ENCODE measurements around the gene ADAMTSL5.

The ADAMTSL5 gene

DNA sequence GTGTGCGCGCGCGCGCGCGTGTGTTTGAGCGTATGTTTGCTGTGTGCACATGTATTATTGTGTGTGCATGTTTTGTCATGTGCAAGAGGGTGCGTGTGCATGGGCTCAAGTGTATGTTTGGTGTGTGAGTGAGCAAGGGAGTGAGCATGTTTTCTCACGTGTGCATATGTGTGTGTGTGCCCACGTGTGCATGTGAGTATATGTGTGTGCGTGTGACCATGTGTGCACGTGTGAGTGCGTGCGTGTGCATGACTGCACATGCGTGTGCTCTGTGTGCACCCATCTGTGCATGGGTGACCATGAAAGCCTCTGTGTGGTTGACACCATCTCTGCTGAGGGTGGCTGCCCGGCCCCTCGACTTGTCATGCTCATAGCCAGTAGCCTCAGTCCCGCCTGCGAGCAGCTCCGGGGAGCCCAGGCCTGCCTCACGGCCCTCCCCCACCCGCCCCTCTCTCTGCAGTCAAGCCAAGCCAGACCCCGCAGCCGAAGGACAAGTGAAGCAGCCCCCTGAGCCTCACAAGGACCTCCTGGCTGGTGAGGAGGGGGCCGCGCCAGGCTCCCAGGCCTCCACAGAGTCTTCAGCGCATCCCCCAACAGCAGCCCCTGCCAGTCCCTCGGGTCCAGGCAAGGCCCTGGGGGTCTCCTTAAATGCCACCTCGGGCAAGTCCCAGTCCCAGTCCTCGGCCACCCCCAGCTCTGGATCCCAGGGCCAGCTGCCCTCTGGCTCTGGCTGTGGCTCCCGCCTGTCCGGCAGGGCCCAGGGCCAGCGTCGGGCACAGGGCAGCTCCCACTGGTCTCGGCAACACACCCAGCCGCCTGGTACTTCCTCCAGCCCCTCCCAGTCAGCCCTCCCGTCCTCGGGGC is 15.9 kb downstream of the ADAMTSL5 start:
- no peak for TF ChIP-seq ZFX (IDR thresholded peaks at IDR 0.05; ENCODE audit: borderline replicate concordance)
- TF ChIP-seq, protein P1, sequence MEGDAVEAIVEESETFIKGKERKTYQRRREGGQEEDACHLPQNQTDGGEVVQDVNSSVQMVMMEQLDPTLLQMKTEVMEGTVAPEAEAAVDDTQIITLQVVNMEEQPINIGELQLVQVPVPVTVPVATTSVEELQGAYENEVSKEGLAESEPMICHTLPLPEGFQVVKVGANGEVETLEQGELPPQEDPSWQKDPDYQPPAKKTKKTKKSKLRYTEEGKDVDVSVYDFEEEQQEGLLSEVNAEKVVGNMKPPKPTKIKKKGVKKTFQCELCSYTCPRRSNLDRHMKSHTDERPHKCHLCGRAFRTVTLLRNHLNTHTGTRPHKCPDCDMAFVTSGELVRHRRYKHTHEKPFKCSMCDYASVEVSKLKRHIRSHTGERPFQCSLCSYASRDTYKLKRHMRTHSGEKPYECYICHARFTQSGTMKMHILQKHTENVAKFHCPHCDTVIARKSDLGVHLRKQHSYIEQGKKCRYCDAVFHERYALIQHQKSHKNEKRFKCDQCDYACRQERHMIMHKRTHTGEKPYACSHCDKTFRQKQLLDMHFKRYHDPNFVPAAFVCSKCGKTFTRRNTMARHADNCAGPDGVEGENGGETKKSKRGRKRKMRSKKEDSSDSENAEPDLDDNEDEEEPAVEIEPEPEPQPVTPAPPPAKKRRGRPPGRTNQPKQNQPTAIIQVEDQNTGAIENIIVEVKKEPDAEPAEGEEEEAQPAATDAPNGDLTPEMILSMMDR (IDR thresholded peaks at IDR 0.05) = no peak
- no peak overlapping the region for H3K27ac ChIP-seq

DNA sequence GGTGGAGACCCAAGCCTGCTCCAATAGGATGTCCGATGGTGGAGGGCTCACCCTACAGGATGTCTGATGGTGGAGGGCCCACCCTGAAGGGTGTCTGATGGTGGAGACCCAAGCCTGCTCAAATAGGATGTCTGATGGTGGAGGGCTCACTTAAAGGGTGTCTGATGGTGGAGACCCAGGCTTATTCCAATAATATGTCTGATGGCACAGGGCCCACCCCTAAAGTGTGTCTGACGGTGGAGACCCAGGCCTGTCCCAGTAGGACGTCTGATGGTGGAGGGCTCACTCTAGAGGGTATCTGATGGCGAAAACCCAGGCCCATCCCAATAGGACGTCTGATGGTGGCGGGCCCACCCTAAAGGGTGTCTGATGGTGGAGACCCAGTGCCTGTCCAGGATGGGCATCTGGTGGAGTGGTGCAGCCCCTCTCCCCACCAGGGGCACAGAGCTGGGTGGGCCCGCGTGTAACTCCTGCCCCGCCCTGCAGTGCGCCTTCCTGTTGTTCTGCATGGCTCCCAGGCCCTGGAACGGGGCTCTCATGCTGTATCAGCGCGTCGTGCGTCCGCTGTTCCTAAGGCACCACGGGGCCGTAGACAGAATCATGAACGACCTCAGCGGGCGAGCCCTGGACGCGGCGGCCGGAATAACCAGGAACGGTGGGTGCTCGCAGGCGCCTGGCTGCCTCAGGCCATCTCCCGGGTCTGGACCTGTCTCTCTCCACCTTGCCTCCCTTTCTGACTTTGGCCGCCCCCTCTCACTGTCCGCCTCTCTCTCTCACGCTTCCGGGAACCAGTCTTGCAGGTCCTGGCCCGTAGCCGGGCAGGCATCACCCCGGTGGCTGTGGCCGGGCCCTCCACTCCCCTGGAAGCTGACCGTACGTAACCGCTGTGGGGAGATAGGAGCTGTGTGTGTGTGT is 16.8 kb downstream of the ADAMTSL5 start:
- no peak overlapping the region for H3K27ac ChIP-seq
- TF ChIP-seq, protein P1 (IDR thresholded peaks at IDR 0.05) = no peak
- TF ChIP-seq ZFX (IDR thresholded peaks at IDR 0.05; ENCODE audit: borderline replicate concordance) = no peak

DNA sequence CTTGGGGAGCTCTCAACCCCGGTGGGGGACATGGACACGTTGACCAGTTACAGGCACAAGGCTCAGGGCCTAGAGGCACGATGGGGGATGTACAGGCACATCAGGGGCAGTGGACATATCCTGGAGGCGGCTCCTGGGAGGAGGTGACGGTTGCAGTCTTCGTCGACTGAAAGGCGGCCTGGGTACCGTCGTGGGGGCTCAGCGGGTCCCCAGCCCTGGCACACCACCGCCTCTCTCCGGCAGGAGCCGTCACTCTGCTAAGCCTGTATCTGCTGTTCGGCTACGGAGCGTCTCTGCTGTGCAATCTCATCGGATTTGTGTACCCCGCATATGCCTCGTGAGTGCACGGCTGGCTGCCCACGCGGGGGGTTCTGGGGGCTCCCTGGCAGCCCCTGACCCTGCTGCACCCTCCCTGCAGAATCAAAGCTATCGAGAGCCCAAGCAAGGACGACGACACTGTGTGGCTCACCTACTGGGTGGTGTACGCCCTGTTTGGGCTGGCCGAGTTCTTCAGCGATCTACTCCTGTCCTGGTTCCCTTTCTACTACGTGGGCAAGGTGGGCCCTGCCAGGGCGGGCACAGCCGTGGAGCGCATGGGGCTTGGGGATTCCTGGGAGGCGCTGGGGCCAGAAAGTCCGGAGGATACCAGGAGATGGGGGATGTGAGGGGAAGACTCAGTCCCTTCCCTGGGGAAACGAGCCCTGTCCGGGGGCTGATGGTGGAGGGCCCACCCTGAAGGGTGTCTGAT is 17.6 kb downstream of the ADAMTSL5 start:
- no peak for TF ChIP-seq ZFX (IDR thresholded peaks at IDR 0.05; ENCODE audit: borderline replicate concordance)
- TF ChIP-seq, protein P1 (IDR thresholded peaks at IDR 0.05) = no peak
- no peak overlapping the region for H3K27ac ChIP-seq

DNA sequence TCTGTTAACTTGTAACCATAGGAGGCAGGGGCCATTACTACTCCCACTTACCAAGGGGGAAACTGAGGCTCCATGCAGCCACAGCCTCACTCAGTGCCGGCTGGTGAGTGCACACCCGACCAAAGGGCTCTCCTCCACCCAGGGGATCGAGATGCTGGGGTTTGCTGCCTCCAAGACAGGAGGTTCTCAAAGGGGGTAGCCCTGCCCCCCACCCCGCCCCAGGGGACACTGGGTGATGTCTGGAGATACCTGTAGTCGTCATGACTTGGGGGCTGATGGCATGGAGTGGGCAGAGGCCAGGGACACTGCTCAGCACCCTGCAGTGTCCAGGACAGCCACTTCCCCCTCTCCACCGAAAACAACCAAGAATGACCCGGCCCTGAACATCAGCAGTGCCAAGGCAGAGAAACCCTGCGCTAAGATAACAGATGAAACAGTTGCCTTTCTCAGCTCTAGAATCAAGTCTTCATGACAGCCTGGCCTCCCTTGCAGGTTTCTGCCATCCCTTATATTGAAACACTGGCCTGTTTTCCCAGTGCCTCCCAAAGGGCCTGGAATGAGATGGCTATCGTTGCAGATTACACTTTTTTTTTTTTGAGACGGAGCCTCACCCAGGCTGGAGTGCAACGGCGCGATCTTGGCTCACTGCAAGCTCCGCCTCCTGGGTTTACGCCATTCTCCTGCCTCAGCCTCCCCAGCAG is 18.6 kb downstream of the ADAMTSL5 start:
- TF ChIP-seq, protein P1 (IDR thresholded peaks at IDR 0.05) = no peak
- TF ChIP-seq ZFX (IDR thresholded peaks at IDR 0.05; ENCODE audit: borderline replicate concordance) = no peak
- H3K27ac ChIP-seq = no peak overlapping the region

DNA sequence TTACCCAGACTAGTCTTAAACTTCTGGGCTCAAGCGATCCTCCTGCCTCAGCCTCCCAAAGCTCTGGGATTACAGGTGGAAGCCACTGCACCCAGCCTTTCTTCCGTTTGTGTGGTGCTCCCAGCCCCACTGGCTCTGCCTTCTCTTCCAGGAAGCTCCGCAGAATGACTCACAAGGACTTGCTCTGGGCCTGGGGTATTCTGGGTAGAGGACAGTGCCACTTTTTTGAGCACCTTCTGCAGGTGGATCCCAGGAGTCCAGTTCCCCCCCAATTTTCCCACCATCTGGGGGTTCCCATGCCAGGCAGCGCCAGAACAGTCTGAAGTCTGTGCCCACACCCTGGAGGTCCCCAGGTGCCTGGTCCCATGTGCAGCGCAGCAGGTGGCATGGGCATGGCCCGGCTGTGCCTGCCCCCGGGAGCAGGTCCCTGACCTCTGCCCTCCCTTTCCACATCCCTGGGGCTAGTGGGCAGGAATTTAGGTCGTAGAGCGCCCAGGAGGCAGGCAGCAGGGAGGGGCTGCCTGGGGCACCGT is 20.3 kb downstream of the ADAMTSL5 start:
- no peak overlapping the region for H3K27ac ChIP-seq
- TF ChIP-seq, protein P1 (IDR thresholded peaks at IDR 0.05) = no peak
- no peak for TF ChIP-seq ZFX (IDR thresholded peaks at IDR 0.05; ENCODE audit: borderline replicate concordance)

DNA sequence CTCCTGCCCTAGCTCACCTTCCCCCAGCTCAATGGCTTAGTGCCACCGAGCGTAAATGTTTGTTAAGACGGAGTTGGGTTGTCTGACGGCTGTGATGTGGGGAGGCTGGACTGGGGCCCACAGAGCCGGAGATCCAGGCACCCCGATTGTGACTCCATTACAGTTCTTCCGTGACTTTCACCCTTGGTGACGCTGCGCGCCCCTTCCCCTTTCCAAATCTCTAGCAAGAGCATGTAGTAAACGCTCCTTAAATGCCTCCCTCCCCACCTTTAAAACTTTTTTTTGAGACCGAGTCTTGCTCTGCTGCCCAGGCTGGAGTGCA is 21.0 kb downstream of the ADAMTSL5 start:
- H3K27ac ChIP-seq = no peak overlapping the region
- TF ChIP-seq, protein P1 (IDR thresholded peaks at IDR 0.05) = no peak
- TF ChIP-seq ZFX (IDR thresholded peaks at IDR 0.05; ENCODE audit: borderline replicate concordance) = no peak

All from 22Rv1 (cell line).